DMS114 treated with DMSO at 0.1 percent for 48 hours (cell line): ENCODE data around the gene ZNF385D.
"Not testable (repeated sequence)": the region's sequence is repeated elsewhere in the genome, so short reads cannot be mapped to it uniquely, and the experiment has no call there.

Experiments
- DNase-seq: peaks from one replicate; lab custom pipeline; 2025; ENCODE audit not compliant: unreplicated experiment; lab: John Stamatoyannopoulos, UW

The ZNF385D gene

DNA sequence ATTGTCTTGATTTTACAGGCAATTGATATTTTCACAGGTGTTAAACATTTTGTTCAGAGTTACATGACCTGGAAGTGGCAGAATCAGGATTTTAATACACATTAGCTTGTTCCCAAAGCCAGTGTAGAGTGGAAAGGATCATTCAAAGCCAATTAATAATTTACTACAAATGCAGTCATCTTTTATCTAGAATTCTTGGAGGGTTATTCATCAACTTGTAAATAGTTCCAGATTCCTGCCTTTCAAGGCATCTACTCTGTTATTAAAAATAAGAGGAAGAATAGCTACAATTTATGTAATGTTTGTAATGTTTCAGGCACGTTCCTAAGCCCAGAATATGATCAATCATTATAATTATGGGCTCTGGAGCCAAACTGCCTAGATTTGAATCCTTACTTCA lies 358.5 kb downstream of the ZNF385D start:
- DNase-seq: no peak

DNA sequence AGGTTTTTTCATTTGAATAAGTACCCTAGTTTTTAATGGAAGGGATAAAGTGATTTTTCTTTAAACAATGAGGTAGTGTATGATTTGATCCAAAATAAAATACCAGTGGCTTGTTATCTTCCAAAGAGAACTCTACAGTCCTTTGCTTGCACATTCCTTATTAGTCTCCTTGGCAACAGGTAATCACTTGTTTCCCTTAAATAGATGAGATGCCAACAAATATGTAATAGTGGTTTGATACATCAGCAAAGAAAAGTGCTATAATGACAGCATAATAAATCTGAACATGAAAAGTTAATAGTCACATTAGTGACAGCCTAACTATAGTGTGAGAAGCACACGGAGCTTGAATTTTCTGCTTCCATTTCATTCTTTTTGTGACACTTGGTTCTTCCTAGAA lies 360.2 kb downstream of the ZNF385D start:
- no peak for DNase-seq

DNA sequence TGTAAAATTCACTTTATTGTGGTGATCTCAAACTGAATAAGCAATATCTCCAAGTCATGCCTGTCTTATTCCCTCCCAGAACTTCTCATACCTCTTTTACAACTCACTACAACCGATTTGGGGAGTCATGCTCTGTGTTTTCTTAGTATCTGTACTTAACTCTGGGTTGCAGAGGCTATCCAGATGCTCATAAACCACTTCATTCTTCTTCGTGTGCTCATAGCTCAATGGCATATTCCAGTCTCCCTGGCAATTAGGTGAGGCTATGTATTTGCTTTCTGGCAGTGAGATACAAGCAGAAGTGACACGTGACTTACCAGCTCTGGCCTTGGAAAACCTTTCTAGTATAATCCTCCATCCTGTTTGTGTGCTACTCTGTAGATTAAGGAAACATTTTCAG lies 360.9 kb downstream of the ZNF385D start:
- no peak for DNase-seq

DNA sequence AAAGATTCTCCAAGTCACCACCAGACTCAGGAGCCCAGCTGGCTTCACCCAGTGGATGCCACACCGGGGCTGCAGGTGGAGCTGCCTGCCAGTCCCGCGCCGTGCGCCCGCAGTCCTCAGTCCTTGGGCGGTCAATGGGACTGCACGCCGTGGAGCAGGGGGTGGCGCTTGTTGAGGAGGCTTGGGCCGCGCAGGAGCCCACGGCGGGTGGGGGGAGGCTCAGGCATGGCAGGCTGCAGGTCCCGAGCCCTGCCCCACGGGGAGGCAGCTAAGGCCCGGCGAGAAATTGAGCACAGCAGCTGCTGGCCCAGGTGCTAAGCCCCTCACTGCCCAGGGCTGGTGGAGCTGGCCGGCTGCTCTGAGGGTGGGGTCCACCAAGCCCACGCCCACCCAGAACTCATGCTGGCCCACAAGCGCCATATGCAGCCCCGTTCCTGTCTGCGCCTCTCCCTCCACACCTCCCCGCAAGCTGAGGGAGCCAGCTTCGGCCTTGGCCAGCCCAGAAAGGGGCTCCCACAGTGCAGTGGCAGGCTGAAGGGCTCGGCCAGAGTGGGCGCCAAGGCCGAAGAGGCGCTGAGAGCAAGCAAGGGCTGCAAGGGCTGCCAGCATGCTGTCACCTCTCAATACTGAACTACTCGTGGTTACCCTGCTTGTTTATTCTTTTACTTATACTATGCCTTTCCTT lies 363.7 kb downstream of the ZNF385D start:
- not testable (repeated sequence) for DNase-seq

DNA sequence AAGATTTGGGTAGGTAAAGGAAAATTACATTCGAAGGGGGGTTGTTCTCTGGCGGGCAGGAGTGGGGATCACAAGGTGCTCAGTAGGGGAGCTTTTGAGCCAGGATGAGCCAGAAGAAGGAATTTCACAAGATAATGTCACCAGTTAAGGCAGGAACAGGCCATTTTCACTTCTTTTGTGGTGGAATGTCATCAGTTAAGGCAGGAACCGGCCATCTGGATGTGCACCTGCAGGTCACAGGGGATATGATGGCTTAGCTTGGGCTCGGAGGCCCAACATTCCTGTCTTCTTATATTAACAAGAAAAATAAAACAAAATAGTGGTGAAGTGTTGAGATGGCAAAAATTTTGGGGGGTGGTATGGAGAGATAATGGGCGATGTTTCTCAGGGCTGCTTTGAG lies 373.0 kb downstream of the ZNF385D start:
- DNase-seq: not testable (repeated sequence)

DNA sequence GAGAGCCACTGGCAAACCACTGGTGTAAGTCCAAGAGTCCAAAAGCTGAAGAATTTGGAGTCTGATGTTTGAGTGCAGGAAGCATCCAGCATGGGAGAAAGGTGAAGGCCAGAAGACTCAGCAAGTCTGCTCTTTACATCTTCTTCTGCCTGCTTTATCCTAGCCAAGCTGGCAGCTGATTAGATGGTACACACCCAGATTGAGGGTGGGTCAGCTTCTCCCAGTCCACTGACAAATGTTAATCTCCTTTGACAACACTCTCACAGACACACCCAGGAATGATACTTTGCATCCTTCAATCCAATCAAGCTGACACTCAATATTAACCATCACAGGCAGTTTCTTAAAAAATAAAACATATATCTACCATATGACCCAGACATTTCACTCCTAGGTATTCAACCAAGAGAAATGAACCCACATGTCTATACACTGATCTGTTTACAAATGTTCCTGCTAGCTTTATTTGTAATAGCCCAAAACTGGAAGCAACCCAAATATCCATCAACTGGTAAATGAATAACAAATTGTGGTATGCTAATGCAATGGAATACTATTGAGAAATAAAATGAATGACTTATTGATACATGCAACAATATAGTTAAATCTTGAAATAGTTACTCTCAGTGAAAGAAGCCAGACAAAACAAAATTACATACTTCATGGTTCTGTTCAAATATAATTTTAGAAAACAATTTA lies 373.8 kb downstream of the ZNF385D start:
- DNase-seq: no peak

DNA sequence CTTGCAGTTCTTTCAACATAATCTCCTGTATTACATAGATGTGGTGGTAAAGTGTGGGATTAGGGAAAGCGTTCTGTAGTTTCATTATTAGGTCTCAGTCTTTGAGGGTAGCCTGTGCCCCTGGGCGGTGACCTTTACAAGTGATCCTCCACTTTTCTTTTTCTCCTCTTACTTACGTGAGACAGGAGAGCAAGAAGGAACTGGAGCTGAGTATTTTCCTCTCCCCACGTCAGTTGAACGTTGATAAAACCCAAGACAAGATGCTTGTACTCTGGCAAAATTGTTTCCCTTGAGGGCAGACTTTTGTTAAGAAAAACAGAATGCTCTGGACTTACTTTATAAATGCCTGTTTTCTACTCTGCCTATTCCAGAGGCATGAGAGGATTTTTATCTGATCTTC lies 378.7 kb downstream of the ZNF385D start:
- no peak for DNase-seq
